GM19463 (cell line): Measurements from ENCODE around the gene SNX1.
A peak's percentile ranks its signal among the peaks of the same experiment; 100 is the strongest.

Source experiments
- ATAC-seq: cut with Tn5 transposase; IDR thresholded peaks from one replicate; pipeline ENCODE4 v1.9.1; 2021; ENCODE audit warnings: mild to moderate bottlenecking, moderate library complexity; ENCODE audit not compliant: unreplicated experiment

SNX1 gene

DNA sequence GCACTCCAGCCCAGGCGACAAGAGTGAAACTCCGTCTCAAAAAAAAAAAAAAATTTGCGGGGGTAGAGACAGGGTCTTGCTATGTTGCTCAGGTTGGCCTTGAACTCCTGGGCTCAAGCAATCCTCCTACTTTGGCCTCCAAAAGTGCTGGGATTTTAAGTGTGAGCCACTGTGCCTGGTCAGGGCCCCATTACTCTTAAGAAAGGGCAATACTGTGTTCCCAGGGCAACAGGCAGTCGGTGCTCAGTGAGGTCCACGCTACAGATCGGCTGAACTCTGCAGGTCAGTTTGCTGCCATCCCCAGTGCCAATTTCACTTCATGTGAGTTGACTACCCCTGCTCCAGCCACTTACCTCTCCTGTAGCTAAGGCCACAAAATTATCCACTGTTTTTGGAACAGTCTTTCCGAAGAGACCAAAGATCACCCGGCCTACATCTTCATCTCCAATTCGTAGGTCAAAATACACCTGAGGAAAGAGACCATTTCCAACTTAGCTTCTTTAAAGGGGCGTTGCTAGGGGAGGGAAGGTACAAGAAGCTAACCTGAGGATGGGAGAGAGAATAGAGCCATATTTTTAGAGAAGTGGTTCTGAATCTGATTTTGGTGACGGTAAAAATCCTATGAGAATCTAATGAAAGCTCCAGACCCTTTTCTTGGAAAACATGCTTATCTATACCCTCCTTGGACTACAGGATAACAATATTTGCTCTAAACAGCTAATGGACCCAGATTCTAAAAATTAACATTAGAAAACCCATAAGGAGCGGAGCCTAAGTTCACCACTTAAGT lies 66.1 kb downstream of the SNX1 start:
- no peak for ATAC-seq

DNA sequence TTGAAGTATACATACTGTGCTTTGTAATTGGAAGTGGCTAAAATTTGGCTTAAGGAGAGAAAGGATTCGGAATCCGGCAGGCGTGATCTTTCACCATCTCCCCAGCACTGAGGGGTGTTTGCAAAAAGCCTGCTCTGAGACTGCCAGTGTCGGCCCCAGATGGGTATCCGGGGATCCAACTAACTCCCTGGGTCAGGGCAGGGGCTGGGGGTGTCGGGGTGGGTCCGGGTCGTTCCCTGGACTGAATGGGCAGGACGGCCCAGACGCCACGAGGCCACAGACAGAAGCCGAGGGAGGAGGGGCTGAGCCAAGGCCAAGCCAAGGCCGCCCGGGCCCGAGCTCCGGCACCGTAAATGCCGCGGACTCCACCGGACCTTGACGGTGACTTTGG lies 66.7 kb downstream of the SNX1 start:
- ATAC-seq: peak; percentile 7

DNA sequence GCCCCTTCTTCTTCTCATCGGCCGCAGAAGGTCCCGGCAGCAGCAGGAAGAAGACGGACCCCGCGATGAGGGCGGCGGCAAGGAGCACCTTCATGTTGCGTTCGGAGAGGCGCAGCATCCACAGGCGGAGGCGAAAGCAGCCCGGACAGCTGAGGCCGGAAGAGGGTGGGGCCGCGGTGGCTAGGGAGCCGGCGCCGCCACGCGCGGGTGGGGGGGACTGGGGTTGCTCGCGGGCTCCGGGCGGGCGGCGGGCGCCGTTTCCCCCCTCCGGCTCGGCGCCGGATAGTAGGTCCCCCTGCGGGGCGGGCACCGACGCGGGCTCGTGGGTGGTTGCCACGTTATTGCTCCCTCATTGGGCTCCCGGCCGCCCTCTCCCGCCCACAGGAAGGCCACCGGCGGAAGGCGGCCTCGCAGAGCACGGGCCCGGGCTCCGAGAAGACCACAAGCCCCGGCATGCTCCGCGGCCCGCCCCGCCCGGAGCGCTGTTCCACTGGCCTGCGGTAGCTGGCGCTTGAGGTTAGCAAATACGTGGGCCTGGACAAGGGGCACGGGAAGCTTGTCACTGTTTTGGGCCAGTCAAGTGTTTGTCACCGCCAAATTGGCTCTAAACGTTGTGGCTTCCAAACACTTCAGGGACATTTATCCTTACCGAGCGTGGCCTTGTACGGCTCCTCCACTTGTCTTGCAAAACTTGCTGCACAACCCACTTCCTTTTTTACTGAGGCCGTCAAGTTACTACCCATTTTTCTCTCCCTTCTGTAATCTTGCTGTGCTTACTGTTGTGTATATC lies 67.3 kb downstream of the SNX1 start, which contains the start of gene PPIB:
Gene PPIB (minus strand): TSS at position 154 of the 790 bp plus-strand sequence. CDS start 36 bp downstream, at position 118.
- peak; percentile 91 for ATAC-seq

DNA sequence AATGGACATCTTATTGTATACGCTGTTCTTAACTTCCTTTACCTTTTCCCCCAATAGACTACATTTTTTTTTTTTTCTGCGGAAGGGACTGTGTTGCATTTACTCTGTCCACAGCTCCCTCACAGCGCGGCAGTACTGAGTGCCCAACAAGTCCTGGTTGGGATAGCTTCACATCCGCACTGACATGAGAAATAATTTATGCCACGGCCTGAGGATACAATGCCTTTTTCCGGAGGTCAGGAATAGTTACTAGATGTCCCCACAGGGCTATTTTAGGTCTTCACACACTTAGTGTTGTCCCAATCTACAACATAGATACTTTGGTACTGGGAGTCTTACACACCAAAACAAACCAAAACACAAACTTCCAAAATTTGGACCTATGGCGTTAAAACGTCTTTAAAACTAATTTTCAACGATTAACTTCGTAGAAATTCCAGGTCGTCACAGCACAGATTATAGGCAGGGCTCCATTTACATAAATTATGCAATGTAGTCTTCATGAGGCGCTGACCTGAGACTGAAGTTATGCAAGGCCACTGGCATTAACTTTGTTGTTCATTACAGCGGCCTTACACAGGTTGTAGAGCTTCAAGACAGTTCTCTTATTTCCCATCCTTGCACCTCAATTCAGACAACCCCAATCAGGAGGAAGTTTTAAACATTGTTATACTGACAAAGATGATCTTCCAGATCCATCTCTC lies 68.0 kb downstream of the SNX1 start:
- ATAC-seq: no peak

DNA sequence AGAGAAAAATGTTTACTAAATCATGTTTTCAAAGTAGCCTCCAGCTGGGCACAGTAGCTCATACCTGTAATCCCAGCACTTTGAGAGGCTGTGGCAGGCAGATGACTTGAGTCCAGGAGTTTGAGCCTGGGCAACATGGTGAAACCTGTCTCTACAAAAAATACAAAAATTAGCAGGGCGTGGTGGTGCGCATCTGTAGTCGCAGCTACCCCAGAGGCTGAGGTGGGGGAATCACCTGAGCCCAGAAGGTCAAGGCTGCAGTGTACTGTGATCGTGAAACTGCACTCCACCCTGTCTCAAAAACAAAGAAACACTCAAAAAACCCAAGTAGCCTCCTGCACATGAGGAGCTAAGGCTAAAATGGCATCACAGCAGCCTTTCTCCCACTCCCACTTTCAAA lies 68.7 kb downstream of the SNX1 start:
- no peak for ATAC-seq

DNA sequence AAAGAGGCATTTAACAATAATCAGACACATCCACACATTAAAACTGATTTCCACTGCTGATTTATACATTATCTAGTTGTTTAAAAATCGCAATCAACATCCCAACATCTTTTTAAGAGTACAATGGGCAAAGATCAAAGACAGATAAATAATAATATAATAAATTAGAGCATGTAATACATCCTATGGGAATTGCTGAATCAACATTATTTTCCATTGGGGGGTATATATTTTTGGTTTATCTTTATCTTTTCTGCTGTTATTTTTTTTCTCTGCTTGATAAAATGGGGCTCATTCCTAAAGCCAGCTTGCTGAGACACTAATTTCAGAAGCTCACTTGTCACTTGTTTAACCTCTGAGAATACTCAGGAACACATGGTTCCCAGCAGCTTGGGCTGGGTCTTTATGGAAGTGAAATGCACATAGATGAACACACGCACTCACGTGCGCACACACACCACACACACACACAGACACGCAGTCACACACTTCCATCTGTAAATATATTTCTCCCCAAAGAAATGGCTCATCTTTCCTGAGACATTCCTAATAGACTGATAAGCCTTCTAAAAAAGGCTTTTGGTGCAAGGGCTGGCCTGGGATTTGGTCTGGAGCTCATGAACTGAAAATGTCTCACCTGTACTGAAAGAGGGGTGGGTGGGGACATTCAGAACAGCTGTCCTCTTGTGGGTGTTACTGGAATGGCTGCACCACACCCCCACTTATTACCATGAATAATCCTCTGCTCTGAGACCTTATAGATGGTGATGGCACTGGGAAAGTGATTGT lies 70.5 kb downstream of the SNX1 start:
- ATAC-seq: no peak

DNA sequence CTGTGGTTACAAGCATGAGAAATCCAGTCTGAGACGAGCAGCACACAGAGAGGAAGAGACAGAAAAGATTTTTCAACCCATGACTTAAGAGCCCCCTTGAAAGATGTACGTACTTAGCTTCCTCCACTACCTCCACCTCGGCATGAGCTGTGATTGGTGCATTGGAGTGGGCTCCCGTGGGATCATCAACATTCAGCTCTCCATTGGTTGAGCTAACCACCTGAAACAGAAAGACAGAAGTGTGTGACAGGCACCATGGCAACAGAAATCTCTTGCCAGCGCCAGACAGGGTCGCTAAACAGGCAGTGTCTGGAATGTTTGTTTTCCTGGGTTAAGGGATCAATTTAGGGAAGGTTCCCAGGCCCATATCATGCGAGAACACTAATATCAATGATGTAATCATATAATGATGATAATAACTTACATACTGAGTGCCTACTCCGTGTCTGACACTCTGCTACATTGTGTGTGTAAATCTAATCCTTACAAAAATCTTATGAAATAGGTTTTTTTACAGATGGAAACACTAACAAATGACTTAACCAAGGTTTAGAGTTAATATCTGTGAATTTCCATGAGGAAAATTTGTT lies 84.5 kb downstream of the SNX1 start:
- ATAC-seq: peak; percentile 83

DNA sequence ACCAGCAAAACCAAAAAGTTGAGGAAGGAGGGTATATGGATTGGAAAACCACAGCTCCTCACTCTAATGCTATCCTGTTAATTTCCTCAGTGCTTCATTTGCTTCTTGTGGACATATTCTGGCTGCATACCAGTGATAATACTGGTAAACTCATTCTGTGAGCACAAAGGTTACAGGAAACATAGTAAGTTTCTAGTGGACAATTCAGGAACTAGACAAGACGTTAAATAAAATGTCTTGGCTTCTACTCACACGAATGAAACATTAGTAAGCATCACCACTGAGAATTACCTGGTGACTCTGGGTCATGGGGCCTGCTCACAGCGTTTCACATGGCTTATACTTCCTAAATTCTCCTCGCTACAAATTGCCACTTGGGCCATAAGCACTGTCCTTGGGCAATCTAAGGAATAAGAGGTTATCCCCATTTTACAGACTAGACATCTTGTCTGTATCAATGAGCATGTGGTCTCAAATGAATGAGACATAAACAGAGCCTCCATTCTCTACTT lies 87.1 kb downstream of the SNX1 start:
- no peak for ATAC-seq

DNA sequence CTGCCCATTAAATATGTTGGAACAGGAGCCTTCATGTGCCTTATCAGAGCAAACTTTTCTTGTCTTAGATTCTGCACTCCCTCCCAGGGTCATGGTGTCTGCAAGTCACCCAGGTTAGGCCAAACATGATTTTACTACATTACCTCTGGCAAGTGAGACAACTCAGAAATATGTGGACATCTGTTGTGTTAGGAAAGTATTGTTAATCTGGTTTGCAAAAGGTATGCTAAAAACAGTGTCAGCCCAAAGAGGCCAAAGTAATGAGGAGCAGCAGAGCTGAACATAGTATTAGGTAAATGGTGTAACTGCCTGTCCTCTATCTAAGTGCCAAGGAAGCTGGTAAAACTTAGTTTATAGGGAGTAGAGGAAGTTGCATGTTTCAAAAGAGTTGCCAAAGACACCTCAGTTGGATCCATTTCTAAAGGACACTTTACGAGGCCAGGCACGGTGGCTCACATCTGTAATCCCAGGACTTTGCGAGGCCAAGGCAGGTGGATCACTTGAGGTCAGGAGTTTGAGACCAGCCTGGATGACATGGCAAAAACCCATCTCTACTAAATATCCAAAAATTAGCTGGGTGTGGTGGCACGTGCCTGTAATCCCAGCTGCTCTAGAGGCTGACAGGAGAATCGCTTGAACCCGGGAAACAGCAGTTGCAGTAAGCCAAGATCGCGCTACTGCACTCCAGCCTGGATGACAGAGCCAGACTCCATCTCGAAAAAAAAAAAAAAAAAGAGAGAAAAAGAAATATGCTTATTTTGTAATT lies 89.5 kb downstream of the SNX1 start:
- no peak for ATAC-seq

DNA sequence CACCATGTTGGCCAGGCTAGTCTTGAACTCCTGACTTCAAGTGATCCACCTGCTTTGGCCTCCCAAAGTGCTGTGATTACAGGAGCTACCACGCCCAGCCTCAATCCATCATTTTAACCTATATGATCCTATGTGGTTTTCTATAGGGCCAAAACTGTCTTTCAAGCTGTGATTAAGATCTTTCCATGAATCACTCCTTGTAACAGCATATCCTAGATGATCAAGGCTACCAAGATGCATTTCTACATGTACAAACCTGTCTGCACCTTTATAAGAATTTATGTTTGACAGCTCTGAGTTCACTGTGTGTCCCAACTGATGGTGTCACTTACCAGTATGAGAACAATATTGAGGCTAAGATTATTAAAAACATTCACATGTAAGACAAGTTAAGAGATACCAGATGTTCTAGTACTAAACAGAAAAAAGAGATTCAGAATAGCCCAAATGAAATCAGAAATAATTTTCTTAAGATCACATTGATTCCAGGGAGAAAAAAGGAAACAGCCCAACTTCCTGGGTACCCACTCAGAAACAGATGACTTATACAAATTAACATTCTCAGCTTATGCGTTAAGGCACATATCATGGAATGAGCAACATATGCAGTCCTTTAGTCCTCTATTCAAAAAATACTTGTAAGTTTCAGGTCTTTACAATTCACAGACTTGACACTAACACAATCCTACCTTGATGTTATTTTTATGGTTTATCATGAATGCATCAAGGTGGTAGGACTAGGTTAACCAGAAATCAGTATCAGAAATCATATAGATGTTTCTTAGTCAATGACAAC lies 91.8 kb downstream of the SNX1 start:
- ATAC-seq: no peak
